Measurements from ENCODE around the gene TFB2M.

Gene TFB2M

DNA sequence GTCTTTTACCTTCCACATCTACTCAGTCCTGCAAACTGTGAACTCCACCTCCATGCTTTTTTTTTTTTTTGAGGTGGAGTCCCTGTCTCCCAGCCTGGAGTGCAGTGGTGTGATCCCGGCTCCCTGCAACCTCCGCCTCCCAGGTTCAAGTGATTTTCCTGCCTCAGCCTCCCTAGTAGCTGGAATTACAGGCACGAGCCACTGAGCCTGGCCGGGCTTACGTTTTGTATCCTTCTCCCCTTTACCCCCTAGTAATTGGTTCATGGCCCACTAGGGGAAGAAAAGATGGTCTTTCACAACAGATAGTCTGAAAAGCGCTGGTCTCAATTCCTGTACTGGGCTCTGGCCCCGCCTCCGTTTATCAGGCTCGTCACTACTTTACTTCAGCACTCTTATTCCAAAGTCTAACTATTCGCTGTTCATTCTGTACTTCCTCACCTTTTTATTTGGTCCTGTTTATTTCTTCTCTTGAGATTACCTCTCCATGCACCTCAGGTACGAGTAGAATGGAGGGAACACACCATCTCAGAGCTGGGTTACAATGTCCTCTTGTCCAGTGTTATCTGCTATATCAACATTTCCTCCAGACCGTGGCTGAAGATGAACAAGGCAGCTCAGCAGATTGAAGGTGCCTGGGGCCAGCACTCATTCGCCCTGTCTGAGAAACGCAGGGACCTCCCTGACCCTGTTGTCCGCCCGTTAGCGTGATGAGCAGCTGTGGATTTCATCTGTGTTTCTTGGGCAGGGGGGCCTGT is 16.4 kb upstream of the TFB2M start:
- TF ChIP-seq EZH2 (IDR thresholded peaks at IDR 0.05; ENCODE audit: borderline replicate concordance, low read depth, low read length, severe bottlenecking) (no peak), CTCF (IDR thresholded peaks at IDR 0.05; ENCODE audit: borderline replicate concordance, extremely low read depth, low read length, poor library complexity, severe bottlenecking) (no peak)
- no peaks in the 10 kb centered on the region for H3K4me1 ChIP-seq (ENCODE audit: insufficient read depth, low read length)
- no peak for ATAC-seq (ENCODE audit: insufficient read depth, low read depth)
- peaks cover 76% of the 10 kb centered on the region for H3K79me2 ChIP-seq (ENCODE audit: insufficient read depth, low read length)
- H3K4me3 ChIP-seq (ENCODE audit: low read depth in 1 of 2, low read length in 2 of 2) = no peak overlapping the region
- no peak for DNase-seq
- no peaks in the 10 kb centered on the region for H3K9me3 ChIP-seq (ENCODE audit: insufficient read depth, low read length, severe bottlenecking)
- no peak overlapping the region for H3K27ac ChIP-seq (ENCODE audit: low read length)
- peaks cover 18% of the 10 kb centered on the region for H4K20me1 ChIP-seq (ENCODE audit: insufficient read depth, low read length)
- H3K27me3 ChIP-seq (ENCODE audit: insufficient read depth, low read length, poor library complexity) = no peaks in the 10 kb centered on the region
- H3K9ac ChIP-seq (ENCODE audit: low read depth, low read length) = no peak overlapping the region
- no peak overlapping the region for H3K4me2 ChIP-seq (ENCODE audit: insufficient read depth, low read length)
- peaks cover 16% of the 10 kb centered on the region; the same call in 1 of the 2 replicates for H3K36me3 ChIP-seq (ENCODE audit: insufficient read depth, low read length)
- H2AFZ ChIP-seq (ENCODE audit: low read depth, low read length) = no peak overlapping the region

DNA sequence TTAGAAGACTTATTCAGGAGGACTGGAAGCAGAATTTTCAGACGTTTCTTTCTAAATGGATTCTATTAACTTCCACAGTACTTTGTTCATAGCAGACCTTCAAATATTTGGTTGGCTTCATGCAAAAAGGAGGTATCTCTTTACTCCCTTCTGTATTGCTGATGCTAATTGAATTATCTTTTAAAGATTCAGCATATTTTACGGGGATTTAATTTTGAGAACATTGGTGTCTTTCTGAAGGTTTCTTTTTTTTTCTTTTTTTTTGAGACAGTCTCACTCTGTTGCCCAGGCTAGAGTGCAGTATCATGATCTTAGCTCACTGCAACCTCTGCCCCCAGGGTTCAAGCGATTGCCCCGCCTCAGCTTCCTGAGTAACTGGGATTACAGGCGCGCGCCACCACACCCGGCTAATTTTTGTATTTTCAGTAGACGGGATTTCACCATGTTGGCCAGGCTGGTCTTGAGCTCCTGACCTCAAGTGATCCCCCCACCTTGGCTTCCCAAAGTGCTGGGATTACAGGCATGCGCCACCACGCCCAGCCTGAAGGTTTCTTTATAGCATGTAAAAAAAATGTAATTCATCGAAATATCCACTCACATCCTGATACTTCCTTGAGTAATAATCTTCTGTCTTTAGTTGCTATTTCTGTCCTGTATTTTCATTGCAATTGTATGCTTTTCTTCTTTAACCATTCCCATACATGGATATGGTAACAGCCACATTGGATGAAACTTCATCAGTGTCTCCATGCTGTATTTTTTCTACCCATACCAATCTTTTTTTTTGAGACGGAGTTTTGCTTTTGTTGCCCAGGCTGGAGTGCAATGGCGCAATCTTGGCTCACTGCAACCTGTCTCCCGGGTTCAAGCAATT is 14.7 kb upstream of the TFB2M start:
- Histone ChIP-seq H3K4me1 (ENCODE audit: insufficient read depth, low read length) (no peaks in the 10 kb centered on the region), H3K9ac (ENCODE audit: low read depth, low read length) (no peak overlapping the region), H4K20me1 (ENCODE audit: insufficient read depth, low read length) (peaks cover 22% of the 10 kb centered on the region), H3K4me3 (ENCODE audit: low read depth in 1 of 2, low read length in 2 of 2) (no peak overlapping the region), H3K36me3 (ENCODE audit: insufficient read depth, low read length) (peaks cover 16% of the 10 kb centered on the region; the same call in 1 of the 2 replicates), H3K4me2 (ENCODE audit: insufficient read depth, low read length) (no peak overlapping the region), H2AFZ (ENCODE audit: low read depth, low read length) (no peak overlapping the region), H3K27me3 (ENCODE audit: insufficient read depth, low read length, poor library complexity) (no peaks in the 10 kb centered on the region), H3K27ac (ENCODE audit: low read length) (no peak overlapping the region), H3K79me2 (ENCODE audit: insufficient read depth, low read length) (peaks cover 85% of the 10 kb centered on the region), H3K9me3 (ENCODE audit: insufficient read depth, low read length, severe bottlenecking) (no peaks in the 10 kb centered on the region)
- DNase-seq (no peak), ATAC-seq (ENCODE audit: insufficient read depth, low read depth) (no peak)
- TF ChIP-seq EZH2 (IDR thresholded peaks at IDR 0.05; ENCODE audit: borderline replicate concordance, low read depth, low read length, severe bottlenecking) (no peak), CTCF (IDR thresholded peaks at IDR 0.05; ENCODE audit: borderline replicate concordance, extremely low read depth, low read length, poor library complexity, severe bottlenecking) (no peak)

DNA sequence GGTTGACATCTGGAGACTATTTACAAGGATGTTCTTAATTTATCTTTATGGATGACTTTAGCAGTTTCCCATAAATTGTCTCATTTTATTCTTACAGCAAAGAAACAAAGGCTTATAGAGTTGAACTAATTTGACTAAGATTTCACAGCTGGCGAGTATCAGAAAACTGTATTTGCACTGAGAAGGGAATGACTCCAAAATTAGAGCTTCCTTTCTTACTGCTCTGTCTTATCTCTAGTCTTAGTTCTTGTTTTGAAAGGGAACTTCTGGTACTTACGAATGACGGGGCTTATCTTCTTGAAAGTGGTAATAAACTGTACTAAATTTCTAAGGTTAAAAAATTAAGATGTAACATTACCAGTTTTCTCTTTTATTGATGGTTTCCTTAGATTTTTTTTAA is 13.8 kb upstream of the TFB2M start:
- H3K4me2 ChIP-seq (ENCODE audit: insufficient read depth, low read length) = no peak overlapping the region
- no peak for ATAC-seq (ENCODE audit: insufficient read depth, low read depth)

More for the DNA sequence above, 13.8 kb upstream of the TFB2M start:
- Histone ChIP-seq H3K27me3 (ENCODE audit: insufficient read depth, low read length, poor library complexity) (no peaks in the 10 kb centered on the region), H3K9me3 (ENCODE audit: insufficient read depth, low read length, severe bottlenecking) (no peaks in the 10 kb centered on the region), H3K79me2 (ENCODE audit: insufficient read depth, low read length) (peaks cover 84% of the 10 kb centered on the region), H3K36me3 (ENCODE audit: insufficient read depth, low read length) (peaks cover 16% of the 10 kb centered on the region; the same call in 1 of the 2 replicates), H3K4me1 (ENCODE audit: insufficient read depth, low read length) (no peaks in the 10 kb centered on the region), H2AFZ (ENCODE audit: low read depth, low read length) (no peak overlapping the region), H3K27ac (ENCODE audit: low read length) (no peak overlapping the region), H3K9ac (ENCODE audit: low read depth, low read length) (no peak overlapping the region), H3K4me3 (ENCODE audit: low read depth in 1 of 2, low read length in 2 of 2) (no peak overlapping the region), H4K20me1 (ENCODE audit: insufficient read depth, low read length) (peaks cover 25% of the 10 kb centered on the region)
- DNase-seq = no peak
- no peak for TF ChIP-seq CTCF (IDR thresholded peaks at IDR 0.05; ENCODE audit: borderline replicate concordance, extremely low read depth, low read length, poor library complexity, severe bottlenecking)
- no peak for TF ChIP-seq EZH2 (IDR thresholded peaks at IDR 0.05; ENCODE audit: borderline replicate concordance, low read depth, low read length, severe bottlenecking)

Data from DND-41 (cell line).